CD4-positive, alpha-beta T cell treated with Interleukin-10 for 1 hour (primary cell): ENCODE measurements around the gene RPL36AL.
"Not testable (repeated sequence)": the region's sequence is repeated elsewhere in the genome, so short reads cannot be mapped to it uniquely, and the experiment has no call there.

Source experiments
- DNase-seq: peaks from one replicate; pipeline ENCODE4 v3.0.0-alpha.2; 2020

RPL36AL gene

DNA sequence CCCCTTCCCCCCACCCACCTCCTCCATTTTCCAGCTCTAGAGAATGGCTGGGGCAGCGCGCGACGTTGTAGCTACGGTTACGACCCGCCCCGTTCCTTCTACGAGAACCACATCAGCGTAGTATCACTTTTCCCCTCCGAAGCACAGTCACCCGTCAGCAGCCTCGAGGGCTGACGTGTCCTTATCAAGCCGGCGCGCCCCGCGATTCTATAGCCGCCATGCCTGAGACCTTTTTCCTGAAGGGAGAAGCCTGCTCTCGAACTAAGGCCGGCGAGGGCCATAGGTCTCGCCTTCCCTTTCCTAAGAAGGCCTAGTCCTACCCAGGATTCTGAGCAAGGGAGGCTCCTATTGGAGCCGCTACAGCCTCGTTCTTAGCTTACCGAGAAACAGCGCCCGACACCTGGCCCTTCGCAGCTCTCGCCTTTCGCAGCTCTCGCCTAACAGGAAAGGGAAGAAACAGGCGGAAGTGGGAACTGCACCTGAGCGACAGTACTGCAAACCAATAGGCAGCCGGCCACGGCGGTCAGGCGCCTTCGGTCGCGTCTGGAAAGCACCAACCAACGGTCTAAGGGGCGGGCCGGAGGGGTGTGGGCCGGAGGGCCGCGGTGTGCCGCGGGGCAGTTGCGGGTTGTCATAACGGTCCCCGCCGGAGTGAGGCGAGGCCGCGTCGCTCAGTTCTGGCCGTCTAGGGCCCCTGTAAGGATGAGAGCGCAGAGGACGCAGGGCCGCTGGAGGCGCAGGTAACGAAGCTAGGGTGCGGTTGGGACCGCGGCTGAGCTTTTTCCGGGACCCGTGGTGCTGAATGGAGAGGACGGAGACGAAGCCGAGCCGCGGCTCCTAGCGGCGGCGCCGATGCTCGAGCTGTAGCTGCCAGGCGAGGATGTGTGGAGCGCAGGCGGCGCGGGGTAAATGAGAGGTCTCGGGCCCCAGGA lies at the start of gene RPL36AL, which contains the start of gene MGAT2:
Gene RPL36AL, minus strand, starts transcription at position 445 of the 932 bp plus-strand sequence. CDS start 1,522 bp downstream, outside the sequence.
Gene MGAT2, plus strand, starts transcription at position 618 of the 932 bp plus-strand sequence. CDS start 470 bp downstream, outside the sequence.
- peak; percentile 95 for DNase-seq

GRCh38 chr14:49659526-49660455 lies 39.4 kb upstream of the RPL36AL start:
- DNase-seq: no peak

GRCh38 chr14:49657500-49657899 lies 37.1 kb upstream of the RPL36AL start:
- not testable (repeated sequence) for DNase-seq

- no peak for DNase-seq
Measured at GRCh38 chr14:49654511-49654910, 34.1 kb upstream of the RPL36AL start.

GRCh38 chr14:49653508-49653907 lies 33.1 kb upstream of the RPL36AL start:
- DNase-seq: no peak

DNA sequence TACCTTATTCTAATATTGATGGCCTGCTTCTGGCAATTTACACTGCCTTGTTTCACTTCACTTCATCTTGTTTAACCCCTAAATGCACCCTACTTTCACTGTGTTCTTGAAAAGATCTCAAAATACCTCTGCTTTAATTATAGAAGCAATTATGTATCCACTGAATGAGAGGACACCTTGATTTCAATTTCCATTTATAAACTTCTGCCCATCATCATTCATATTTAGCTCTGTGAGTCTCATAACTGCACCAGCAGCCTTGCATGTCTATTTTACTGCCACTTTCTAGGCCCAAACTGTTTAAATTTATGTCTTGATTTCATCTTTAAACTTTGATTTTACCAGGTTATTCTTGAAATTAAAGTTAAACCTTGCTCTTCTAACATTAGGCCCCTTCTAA lies 21.7 kb upstream of the RPL36AL start:
- DNase-seq: no peak

DNA sequence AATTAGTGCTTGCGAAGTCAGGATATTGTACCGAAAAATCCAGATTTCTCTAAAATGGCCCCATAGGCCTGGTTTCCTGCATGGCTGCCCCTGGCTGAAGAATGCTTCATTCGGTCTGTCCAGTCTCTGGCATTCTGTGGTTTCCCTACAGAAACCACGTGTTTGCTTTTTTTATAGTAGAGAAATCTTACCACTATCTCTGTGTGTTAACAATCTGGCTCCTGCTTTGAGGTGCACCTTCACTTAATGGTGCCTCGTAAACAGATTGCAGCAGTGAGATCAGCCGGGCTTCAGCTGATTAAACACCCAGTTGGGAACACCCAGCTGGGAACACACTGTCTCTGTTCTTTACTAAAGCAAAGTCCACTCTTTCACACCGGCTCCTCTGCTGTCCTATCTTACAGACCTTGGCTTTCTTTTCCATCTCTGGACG lies 21.3 kb upstream of the RPL36AL start:
- no peak for DNase-seq

DNA sequence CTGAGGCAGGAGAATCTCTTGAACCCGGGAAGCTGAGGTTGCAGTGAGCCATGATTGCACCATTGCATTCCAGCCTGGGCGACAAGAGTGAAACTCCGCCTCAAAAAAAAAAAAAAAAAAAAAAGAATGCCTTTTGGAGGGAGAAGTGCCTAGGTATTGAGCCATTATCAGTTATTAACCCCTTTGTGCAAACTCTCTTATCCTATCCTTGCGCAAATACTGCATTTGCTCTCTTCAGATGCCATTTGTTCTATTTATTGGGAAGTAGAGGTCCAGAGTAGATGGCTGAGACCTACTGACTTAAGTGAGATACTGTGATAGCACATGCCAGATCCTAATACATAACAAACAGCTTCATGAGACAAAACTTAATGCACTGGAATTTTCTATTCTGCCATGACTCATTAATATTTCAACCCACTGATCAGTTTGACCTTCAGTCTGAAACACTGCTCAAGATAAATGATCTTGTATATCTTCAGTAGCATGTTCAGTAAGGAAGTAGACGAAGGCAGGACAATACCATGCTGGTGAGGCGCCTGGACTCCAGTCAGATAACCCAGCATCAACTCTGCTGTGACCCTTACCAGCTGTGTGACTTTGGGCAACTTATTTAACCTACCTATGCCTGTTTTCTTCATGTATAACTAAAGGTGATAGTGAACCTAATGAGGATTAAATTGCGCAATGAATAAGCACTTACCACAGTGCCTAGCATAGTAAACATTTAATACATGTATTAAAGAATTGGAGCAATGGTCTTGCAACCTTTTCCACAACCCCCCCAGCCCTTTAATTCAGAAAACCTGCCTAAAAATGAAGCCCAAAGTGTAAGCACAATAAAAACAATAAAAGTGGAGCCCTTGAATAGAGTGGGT lies 20.4 kb upstream of the RPL36AL start:
- no peak for DNase-seq

GRCh38 chr14:49637534-49638078 lies 17.2 kb upstream of the RPL36AL start:
- DNase-seq: no peak

DNA sequence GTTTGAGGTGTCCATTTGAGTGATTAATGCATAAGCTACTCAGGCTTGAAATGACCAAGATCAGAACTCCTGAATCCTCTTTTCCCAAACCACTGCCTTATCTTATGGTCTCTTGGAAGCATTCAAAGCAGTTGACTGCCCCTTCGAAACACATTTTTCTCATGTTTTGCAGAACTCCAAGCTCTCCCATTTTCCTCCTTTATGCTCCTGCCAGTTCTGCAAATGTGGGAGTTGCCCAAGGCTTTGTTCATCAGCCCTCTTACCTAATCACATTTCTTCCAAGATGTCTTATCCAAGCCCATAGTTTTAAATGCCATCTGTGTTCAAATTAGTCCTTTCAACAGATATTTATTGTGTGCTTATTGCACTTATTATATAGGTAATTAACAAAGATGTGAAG lies 16.4 kb upstream of the RPL36AL start:
- no peak for DNase-seq

- DNase-seq: peak; percentile 81
Measured at GRCh38 chr14:49634547-49635334, 14.3 kb upstream of the RPL36AL start, which contains the start of gene DNAAF2. Gene DNAAF2, minus strand, starts transcription at chr14:49635244. Its CDS starts 95 bp downstream, at chr14:49635149.

GRCh38 chr14:49633640-49634546 lies 13.5 kb upstream of the RPL36AL start:
- DNase-seq: peak; percentile 95

DNA sequence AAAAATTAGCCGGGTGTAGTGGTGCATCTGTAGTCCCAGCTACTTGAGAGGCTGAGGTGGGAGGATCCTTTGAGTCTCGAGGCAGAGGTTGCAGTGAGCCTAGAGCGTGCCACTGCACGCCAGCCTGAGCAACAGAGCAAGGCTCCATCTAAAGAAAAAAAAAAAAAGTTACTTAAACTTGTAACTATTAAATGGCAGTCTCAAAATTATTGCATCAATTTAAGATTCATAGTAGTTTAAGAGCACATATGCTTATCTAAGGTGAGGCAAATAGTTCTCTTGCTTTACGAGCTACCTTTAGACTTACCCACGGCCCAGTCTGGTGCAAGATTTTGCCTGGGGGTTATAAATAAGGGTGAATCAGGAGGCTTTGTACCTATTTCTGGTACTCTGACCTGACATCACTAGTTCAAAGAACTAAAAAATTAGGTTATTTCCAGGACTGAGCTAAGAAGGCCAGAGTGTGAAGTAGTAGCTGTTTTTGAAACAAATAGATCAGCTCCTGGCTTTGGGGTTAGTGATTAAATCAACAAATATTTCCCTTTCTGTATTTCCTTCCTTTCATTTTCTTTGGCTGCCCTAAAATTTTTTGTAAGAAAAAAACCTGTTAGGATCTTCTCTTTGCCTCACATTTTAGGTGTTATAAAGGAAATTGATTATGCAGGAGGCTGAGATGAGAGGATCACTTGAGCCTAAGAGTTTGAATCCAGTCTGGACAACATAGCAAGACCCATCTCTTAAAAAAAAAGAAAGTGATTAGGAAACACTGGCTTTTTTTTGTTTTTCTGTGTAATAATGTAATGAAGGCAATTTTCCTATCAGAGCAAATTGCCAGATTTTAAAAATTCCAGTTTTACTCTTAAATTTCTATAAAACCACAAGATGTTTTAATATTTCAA lies 3.8 kb upstream of the RPL36AL start:
- peak; percentile 69 for DNase-seq

GRCh38 chr14:49623387-49623786 lies 3.0 kb upstream of the RPL36AL start:
- DNase-seq: no peak

- no peak for DNase-seq
Measured at GRCh38 chr14:49622022-49622607, 1.7 kb upstream of the RPL36AL start.

GRCh38 chr14:49621114-49621881 lies 872 bp upstream of the RPL36AL start:
- peak; percentile 13 for DNase-seq

DNA sequence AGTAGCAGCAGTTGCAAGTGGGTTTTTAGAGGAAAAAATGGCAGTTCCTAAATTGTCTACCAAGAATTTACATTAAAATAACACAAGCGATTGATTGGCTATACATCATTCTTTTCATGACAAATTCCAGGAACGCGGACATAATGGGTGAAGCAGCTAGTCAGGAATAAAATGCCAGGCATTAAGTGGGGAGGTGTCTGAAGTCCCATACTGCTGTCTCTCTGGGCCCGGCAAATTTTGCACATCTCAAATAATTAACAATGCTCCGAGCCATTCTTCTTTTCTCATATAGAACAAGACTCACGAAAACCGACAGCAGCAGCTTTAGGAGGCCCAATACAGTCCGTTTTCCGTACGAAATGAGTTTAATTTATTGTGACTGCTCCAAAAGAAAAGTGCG lies 696 bp downstream of the RPL36AL start:
- DNase-seq: no peak
